Retinal pigment epithelial cell (primary cell): ENCODE data around the gene FBXO39.
"Not testable (repeated sequence)": the region's sequence is repeated elsewhere in the genome, so short reads cannot be mapped to it uniquely, and the experiment has no call there.

Source experiments
- DNase-seq: peaks from one replicate; pipeline ENCODE4 v3.0.0-alpha.2; 2010; ENCODE audit warnings: low read depth
- H3K4me3 ChIP-seq: 2 replicates; pipeline ENCODE4 v1.5.1; 2011; ENCODE audit warnings: mild to moderate bottlenecking, low read length, control low read depth, moderate library complexity
- CTCF ChIP-seq: conservative IDR thresholded peaks from 2 replicates; pipeline ENCODE4 v1.5.1; 2011; ENCODE audit warnings: low read depth, low read length, control low read depth, inconsistent platforms

Gene FBXO39

GRCh38 chr17:6772016-6772415 lies 4.0 kb upstream of the FBXO39 start:
- no peak for TF ChIP-seq CTCF
- H3K4me3 ChIP-seq: no peak overlapping the region
- DNase-seq: no peak

- not testable (repeated sequence) for H3K4me3 ChIP-seq, DNase-seq
Measured at GRCh38 chr17:6774906-6775305, 1.1 kb upstream of the FBXO39 start.

- DNase-seq: no peak
- TF ChIP-seq CTCF: no peak
- H3K4me3 ChIP-seq: no peak overlapping the region
Measured at GRCh38 chr17:6779411-6779810, 3.4 kb downstream of the FBXO39 start.

GRCh38 chr17:6780001-6780400 lies 4.0 kb downstream of the FBXO39 start:
- no peak for TF ChIP-seq CTCF
- H3K4me3 ChIP-seq: no peak overlapping the region
- no peak for DNase-seq

GRCh38 chr17:6780886-6781285 lies 4.9 kb downstream of the FBXO39 start:
- no peak for TF ChIP-seq CTCF
- H3K4me3 ChIP-seq: no peak overlapping the region
- no peak for DNase-seq

- TF ChIP-seq CTCF: no peak
- no peak overlapping the region for H3K4me3 ChIP-seq
- no peak for DNase-seq
Measured at GRCh38 chr17:6782244-6782643, 6.2 kb downstream of the FBXO39 start.

- TF ChIP-seq CTCF: no peak
- no peak for DNase-seq
- no peak overlapping the region for H3K4me3 ChIP-seq
Measured at GRCh38 chr17:6786618-6787017, 10.6 kb downstream of the FBXO39 start.

GRCh38 chr17:6787081-6787693 lies 11.2 kb downstream of the FBXO39 start:
- DNase-seq: no peak
- no peak for TF ChIP-seq CTCF
- no peak overlapping the region for H3K4me3 ChIP-seq
